HFF-Myc (cell line): ENCODE measurements around the gene PITPNM1.
"Not testable (repeated sequence)": the region's sequence is repeated elsewhere in the genome, so short reads cannot be mapped to it uniquely, and the experiment has no call there.

Experiments used
- DNase-seq: peaks from one replicate; pipeline ENCODE4 v3.0.0-alpha.2; 2011; ENCODE audit warnings: low read depth; ENCODE audit errors: extremely low read depth
- H3K4me3 ChIP-seq: replicated peaks from 2 replicates; pipeline ENCODE4 v1.5.1; 2011; ENCODE audit warnings: low read depth, mild to moderate bottlenecking, control low read depth, low read length
- TF ChIP-seq, protein P1 (sequence below): IDR thresholded peaks from 2 replicates; pipeline ENCODE4 v1.5.1; 2012; ENCODE audit warnings: mild to moderate bottlenecking, low read depth, low read length, control low read depth; ENCODE audit errors: missing control alignments

PITPNM1 gene

DNA sequence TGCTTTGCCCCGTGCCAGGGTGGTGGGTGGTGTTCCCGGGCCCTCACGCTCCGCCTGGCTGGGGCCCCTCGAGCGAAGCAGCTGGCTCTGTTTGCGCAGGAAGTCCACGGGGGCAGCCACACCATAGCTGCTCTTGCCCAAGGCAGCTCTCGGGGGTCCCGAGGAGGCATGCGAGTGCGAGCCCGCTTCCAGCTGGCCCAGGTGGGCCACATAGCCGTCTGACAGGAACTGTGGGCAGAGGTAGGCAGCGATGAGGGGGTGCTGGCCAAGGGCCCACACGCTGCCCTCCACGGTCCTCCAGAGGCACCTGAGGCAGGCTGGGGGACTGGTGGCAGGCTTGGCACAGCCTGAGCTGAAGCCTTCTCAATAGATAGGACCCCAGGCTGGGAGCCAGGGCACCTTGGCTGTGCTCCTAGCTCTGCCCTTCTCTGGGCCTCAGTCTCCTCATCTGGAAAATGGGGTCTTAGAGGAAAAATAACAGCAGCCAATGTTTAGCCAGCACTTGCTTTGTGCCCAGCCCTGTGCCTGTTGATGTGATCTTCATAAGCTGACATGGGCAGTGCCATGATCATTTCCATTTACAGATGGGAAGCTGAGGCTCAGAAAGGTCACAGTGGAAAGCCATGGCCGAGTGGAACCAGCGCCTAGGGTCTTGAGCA lies 13.0 kb downstream of the PITPNM1 start:
- DNase-seq, result no peak
- H3K4me3 ChIP-seq, result no peak overlapping the region
- TF ChIP-seq, protein P1, sequence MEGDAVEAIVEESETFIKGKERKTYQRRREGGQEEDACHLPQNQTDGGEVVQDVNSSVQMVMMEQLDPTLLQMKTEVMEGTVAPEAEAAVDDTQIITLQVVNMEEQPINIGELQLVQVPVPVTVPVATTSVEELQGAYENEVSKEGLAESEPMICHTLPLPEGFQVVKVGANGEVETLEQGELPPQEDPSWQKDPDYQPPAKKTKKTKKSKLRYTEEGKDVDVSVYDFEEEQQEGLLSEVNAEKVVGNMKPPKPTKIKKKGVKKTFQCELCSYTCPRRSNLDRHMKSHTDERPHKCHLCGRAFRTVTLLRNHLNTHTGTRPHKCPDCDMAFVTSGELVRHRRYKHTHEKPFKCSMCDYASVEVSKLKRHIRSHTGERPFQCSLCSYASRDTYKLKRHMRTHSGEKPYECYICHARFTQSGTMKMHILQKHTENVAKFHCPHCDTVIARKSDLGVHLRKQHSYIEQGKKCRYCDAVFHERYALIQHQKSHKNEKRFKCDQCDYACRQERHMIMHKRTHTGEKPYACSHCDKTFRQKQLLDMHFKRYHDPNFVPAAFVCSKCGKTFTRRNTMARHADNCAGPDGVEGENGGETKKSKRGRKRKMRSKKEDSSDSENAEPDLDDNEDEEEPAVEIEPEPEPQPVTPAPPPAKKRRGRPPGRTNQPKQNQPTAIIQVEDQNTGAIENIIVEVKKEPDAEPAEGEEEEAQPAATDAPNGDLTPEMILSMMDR, result no peak

DNA sequence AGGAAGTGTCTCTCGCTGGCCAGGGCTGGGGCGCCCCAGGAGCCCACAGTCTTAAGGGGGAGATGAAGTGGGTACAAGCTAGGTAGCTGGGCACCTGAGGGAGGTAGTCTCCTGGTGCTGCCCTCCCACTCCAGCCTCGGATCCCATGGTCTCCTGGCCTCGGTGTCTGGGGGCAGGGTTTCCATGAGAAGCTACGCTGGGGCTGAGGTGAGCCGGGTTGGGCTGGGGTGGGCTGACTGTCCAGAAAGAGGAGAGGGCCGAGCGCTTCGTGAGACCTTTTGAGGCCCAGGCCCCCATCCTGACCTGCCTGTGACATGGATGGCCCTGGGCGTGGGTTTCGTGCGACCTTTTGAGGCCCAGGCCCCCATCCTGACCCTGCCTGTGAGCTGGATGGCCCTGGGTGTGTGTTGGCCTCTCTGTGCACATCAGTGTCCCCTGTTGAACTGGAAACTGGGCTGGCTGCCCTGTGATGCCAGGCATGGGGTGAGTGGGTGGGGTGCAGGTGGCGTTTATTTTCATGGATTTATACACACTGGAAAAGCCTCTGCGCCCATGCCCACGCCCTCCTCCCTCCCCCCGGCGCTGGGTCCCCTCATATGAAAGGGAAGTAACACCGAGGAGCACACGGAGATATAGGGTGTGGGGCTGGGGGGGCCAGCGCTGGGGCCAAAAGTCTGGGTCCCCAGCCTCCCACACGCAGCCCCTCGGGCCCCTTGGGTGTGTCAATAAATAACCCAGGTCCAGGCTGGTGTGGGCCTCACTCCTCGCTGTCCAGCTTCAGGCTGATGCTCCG lies 13.7 kb downstream of the PITPNM1 start:
- no peak overlapping the region for H3K4me3 ChIP-seq
- DNase-seq, result no peak
- TF ChIP-seq, protein P1, result no peak

DNA sequence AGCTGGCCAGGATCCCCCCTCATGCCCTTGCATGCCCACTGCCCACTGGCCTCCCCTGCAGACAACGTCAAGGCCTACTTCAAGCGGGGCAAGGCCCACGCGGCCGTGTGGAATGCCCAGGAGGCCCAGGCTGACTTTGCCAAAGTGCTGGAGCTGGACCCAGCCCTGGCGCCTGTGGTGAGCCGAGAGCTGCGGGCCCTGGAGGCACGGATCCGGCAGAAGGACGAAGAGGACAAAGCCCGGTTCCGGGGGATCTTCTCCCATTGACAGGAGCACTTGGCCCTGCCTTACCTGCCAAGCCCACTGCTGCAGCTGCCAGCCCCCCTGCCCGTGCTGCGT lies 14.5 kb downstream of the PITPNM1 start:
- TF ChIP-seq, protein P1, result no peak
- no peak overlapping the region for H3K4me3 ChIP-seq
- no peak for DNase-seq

DNA sequence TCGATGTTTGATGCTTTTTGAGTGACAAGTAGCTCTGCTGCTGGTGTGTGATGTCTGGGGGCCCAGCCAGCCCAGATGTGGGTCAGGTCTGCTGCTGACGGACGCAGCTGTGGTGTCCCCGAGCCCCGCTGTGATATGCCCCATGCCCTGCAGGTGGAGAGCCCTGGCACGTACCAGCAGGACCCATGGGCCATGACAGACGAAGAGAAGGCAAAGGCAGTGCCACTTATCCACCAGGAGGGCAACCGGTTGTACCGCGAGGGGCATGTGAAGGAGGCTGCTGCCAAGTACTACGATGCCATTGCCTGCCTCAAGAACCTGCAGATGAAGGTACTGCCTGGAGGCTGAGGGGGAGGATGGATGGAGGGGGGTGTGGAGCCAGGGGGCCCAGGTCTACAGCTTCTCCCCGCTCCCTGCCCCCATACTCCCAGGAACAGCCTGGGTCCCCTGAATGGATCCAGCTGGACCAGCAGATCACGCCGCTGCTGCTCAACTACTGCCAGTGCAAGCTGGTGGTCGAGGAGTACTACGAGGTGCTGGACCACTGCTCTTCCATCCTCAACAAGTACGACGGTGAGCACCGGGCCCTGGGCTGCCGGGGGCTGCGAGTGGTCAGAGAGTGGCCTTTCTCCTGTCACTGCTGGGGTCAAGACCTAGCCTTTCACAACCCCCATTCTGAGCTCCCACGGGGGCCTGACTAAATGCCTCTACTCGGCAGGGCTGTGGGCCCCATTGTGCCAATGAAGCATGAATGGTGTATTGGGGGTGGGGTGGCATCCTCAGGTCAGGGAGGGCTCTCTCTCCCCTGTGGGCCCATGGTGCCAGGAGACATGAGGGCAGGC lies 15.1 kb downstream of the PITPNM1 start:
- DNase-seq, result no peak
- H3K4me3 ChIP-seq, result no peak overlapping the region
- TF ChIP-seq, protein P1, result no peak

DNA sequence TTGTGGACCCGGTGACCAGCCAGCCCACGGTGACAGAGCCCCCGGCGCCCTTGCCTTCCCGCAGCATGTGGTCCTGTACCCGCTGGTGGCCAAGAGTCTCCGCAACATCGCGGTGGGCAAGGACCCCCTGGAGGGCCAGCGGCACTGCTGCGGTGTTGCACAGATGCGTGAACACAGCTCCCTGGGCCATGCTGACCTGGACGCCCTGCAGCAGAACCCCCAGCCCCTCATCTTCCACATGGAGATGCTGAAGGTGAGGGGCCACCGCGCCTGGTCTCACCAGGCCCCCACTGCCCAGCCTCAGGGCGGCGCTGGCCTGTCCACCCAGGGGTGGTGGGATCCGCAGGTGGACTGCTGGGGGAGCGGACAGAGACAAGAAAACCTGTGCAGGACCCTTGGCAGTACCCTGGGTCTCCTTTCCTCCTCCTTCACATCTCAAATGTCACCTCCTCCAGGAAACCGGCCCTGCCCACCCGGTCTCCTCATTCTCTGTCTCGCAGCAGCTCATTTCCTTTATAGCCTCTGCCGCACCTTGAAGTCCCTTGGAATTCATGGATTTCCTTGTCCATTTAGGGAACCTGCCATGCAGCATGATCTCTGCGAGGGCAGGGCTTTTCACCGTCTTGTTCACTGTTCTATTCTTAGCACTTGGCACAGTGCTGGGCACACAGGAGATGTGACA lies 15.8 kb downstream of the PITPNM1 start:
- TF ChIP-seq, protein P1, result no peak
- no peak overlapping the region for H3K4me3 ChIP-seq
- no peak for DNase-seq

DNA sequence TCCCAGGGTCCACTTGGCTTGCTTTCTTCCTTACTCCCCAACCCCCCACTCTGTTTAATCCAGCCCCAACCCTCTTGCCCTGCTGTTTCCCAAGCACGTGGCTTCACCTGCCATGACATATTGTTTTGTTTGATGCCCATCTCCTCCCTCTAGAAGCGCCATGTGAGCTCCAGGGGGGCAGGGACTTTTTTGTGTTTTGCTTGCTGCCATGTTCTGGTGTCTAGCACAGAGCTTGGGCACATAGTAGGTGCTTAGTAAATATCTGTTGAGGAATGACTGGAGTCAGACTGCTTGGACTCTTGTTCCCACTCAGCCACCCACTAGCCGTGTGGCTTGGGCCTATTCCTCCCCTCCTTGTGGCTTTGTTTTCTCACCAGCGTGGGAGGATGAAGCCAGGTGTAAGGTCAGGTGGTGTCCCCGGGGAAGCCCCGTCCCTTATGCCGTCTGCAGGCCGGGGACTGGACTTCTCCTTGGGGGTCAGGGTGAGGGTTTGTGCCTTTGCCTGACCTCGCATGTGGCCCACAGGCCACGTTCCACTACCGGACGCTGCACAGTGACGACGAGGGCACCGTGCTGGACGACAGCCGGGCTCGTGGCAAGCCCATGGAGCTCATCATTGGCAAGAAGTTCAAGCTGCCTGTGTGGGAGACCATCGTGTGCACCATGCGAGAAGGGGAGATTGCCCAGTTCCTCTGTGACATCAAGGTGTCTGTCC lies 18.5 kb downstream of the PITPNM1 start:
- TF ChIP-seq, protein P1, result no peak
- DNase-seq, result no peak
- no peak overlapping the region for H3K4me3 ChIP-seq

DNA sequence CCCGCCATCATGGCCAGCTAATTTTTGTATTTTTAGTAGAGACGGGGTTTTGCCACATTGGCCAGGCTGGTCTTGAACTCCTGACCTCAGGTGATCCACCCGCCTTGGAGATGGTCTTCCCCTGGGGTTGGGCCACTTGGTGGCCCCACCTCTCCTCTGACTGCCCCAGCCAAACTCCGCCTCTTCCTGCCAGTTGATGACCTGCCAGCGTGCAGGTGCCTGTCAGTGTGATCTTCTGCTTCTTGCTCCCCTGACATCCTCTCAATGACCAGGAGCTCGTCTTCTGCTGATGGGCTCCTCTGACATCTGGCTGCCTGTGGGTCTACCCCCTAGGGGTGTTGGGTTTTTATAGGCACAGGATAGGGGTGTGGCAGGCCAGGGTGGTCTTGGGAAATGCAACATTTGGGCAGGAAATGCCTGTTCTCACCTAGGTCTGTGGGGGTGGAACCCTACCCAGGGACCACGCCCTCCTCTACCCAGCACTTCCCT lies 19.2 kb downstream of the PITPNM1 start:
- DNase-seq, H3K4me3 ChIP-seq: not testable (repeated sequence)
